H1 (cell line): ENCODE measurements around the gene DOCK1. TPM values are rescaled to one million over a fixed set of nuclear protein-coding genes. Genes with fewer than 3 reads are reported as not detected.

ENCODE experiments used
- CTCF ChIA-PET: fragments of 300-600 bp; sonication (Branson Sonifier 250); formaldehyde crosslinking; loops from one replicate; lab custom pipeline; 2021; ENCODE audit not compliant: partially characterized antibody; lab: Charles Lee
- POLR2A ChIA-PET: fragments of 300-600 bp; sonication (Branson Sonifier 250); formaldehyde crosslinking; loops from one replicate; lab custom pipeline; 2021; ENCODE audit warnings: inconsistent platforms; ENCODE audit not compliant: partially characterized antibody; lab: Charles Lee
- DNase-seq, 2 experiments: peaks; one replicate each; pipeline versions ENCODE4 v3.0.0 to v3.0.0-alpha.2; 2010 to 2022; ENCODE audit warnings: low spot score in 2 of 2, low read depth in 1 of 2, mixed read lengths in 1 of 2
- FAIRE-seq: peaks from 2 replicates; lab custom pipeline; 2011; peaks lifted over from hg19 to GRCh38; lab: Jason Lieb, UNC
- H2AFZ ChIP-seq: 2 replicates; pipeline ENCODE4 v1.8.1; 2012; ENCODE audit warnings: low read length, inconsistent platforms
- H2AK5ac ChIP-seq: 2 replicates; pipeline ENCODE4 v1.6.1; 2013; ENCODE audit warnings: low read depth, low read length
- H2BK120ac ChIP-seq: replicated peaks from 2 replicates; pipeline ENCODE3; 2013; ENCODE audit warnings: low read depth, low read length, inconsistent platforms
- H2BK12ac ChIP-seq: 2 replicates; pipeline ENCODE4 v1.6.1; 2013; ENCODE audit warnings: low read depth, low read length
- H2BK15ac ChIP-seq: 2 replicates; pipeline ENCODE4 v1.6.1; 2013; ENCODE audit warnings: low read length
- H2BK20ac ChIP-seq: 2 replicates; pipeline ENCODE4 v1.6.1; 2013; ENCODE audit warnings: low read length
- H2BK5ac ChIP-seq: 2 replicates; pipeline ENCODE4 v1.6.1; 2013; ENCODE audit warnings: low read depth, low read length
- H3K14ac ChIP-seq: 2 replicates; pipeline ENCODE4 v1.6.1; 2013; ENCODE audit warnings: inconsistent platforms; ENCODE audit not compliant: insufficient read length
- H3K18ac ChIP-seq: 2 replicates; pipeline ENCODE4 v1.6.1; 2013; ENCODE audit warnings: low read length; ENCODE audit errors: extremely low read depth
- H3K23ac ChIP-seq: 2 replicates; pipeline ENCODE4 v1.6.1; 2013; ENCODE audit warnings: inconsistent platforms; ENCODE audit not compliant: insufficient read length
- H3K23me2 ChIP-seq: 2 replicates; pipeline ENCODE4 v1.6.1; 2013; ENCODE audit warnings: low read depth, low read length
- H3K27ac ChIP-seq: 2 replicates; pipeline ENCODE4 v1.6.1; 2011; ENCODE audit warnings: low read depth, low read length, inconsistent platforms
- H3K27me3 ChIP-seq, 4 experiments: replicated peaks in 1 of 4; 1 replicate in 1 of 4; 2 replicates in 3 of 4; pipeline versions ENCODE4 v1.6.1 to v1.8.1; 2011 to 2013; ENCODE audit warnings: low read length in 3 of 4, mild to moderate bottlenecking in 3 of 4, inconsistent platforms in 2 of 4, mixed read lengths in 2 of 4, moderate library complexity in 1 of 4; ENCODE audit not compliant: control insufficient read depth in 3 of 4, insufficient read depth in 3 of 4; ENCODE audit errors: extremely low read depth in 1 of 4
- H3K36me3 ChIP-seq, 4 experiments: 2 replicates each; pipeline versions ENCODE4 v1.6.1 to v1.8.1; 2011 to 2013; ENCODE audit warnings: mild to moderate bottlenecking in 4 of 4, low read length in 3 of 4, moderate library complexity in 2 of 4, control low read depth in 1 of 4, inconsistent platforms in 1 of 4; ENCODE audit not compliant: insufficient read depth in 4 of 4, control insufficient read depth in 2 of 4
- H3K4ac ChIP-seq: replicated peaks from 2 replicates; pipeline ENCODE3; 2013; ENCODE audit warnings: low read length, low read depth, mixed read lengths, inconsistent platforms; ENCODE audit not compliant: insufficient read length
- H3K4me1 ChIP-seq, 4 experiments: replicated peaks in 1 of 4; 1 replicate in 1 of 4; 2 replicates in 3 of 4; pipeline versions ENCODE4 v1.6.1 to v1.8.1; 2011 to 2013; ENCODE audit warnings: low read length in 3 of 4, inconsistent platforms in 2 of 4, mixed read lengths in 1 of 4; ENCODE audit not compliant: insufficient read depth in 4 of 4, control insufficient read depth in 3 of 4
- H3K4me2 ChIP-seq, 2 experiments: 2 replicates each; pipeline versions ENCODE4 v1.6.1 to v1.8.1; 2011 to 2013; ENCODE audit warnings: low read depth in 2 of 2, low read length in 2 of 2, control low read depth in 1 of 2, inconsistent platforms in 1 of 2, mild to moderate bottlenecking in 1 of 2; ENCODE audit not compliant: insufficient read depth in 1 of 2
- H3K4me3 ChIP-seq, 4 experiments: fragments of 200-600, 300-600 bp in 1 of 4; sonication (generic), shearing (Covaris generic), sonication (Bioruptor Twin) in 1 of 4; 2 replicates each; pipeline versions ENCODE4 v1.5.1 to v1.8.1; 2011 to 2016; ENCODE audit warnings: low read length in 4 of 4, low read depth in 3 of 4, control low read depth in 2 of 4, inconsistent platforms in 2 of 4, mild to moderate bottlenecking in 2 of 4, mixed read lengths in 1 of 4, moderate library complexity in 1 of 4; ENCODE audit not compliant: insufficient read depth in 2 of 4; ENCODE audit errors: extremely low read depth in 1 of 4
- H3K56ac ChIP-seq: replicated peaks from 2 replicates; pipeline ENCODE3; 2013; ENCODE audit warnings: low read depth, mild to moderate bottlenecking, mixed read lengths, low read length, inconsistent platforms; ENCODE audit not compliant: insufficient read length
- H3K79me1 ChIP-seq: 2 replicates; pipeline ENCODE4 v1.6.1; 2013; ENCODE audit warnings: low read depth, low read length, control low read depth
- H3K79me2 ChIP-seq, 2 experiments: 2 replicates each; pipeline versions ENCODE4 v1.6.1 to v1.8.1; 2012 to 2013; ENCODE audit warnings: low read length in 2 of 2, mild to moderate bottlenecking in 2 of 2, inconsistent platforms in 1 of 2; ENCODE audit not compliant: insufficient read depth in 2 of 2, control insufficient read depth in 1 of 2
- H3K9ac ChIP-seq, 4 experiments: replicated peaks in 1 of 4; 1 replicate in 1 of 4; 2 replicates in 3 of 4; pipeline versions ENCODE4 v1.6.1 to v1.8.1; 2011 to 2013; ENCODE audit warnings: low read depth in 3 of 4, low read length in 3 of 4, control low read depth in 2 of 4, mild to moderate bottlenecking in 2 of 4, moderate library complexity in 2 of 4, inconsistent platforms in 1 of 4; ENCODE audit errors: extremely low read depth in 1 of 4
- H3K9me3 ChIP-seq, 2 experiments: 2 replicates each; pipeline versions ENCODE4 v1.6.1 to v1.8.1; 2012 to 2013; ENCODE audit warnings: mild to moderate bottlenecking in 2 of 2, moderate library complexity in 2 of 2, control low read depth in 1 of 2, inconsistent platforms in 1 of 2, low read depth in 1 of 2, low read length in 1 of 2, mixed read lengths in 1 of 2; ENCODE audit not compliant: insufficient read depth in 2 of 2
- H4K20me1 ChIP-seq, 2 experiments: replicated peaks in 1 of 2; 2 replicates each; pipeline versions ENCODE3 to v1.8.1; 2011 to 2013; ENCODE audit warnings: inconsistent platforms in 2 of 2, low read length in 2 of 2, mild to moderate bottlenecking in 1 of 2; ENCODE audit not compliant: insufficient read depth in 2 of 2, control insufficient read depth in 1 of 2
- H4K5ac ChIP-seq: 2 replicates; pipeline ENCODE4 v1.6.1; 2013; ENCODE audit warnings: low read length, low read depth, mixed read lengths, inconsistent platforms; ENCODE audit not compliant: insufficient read length
- H4K8ac ChIP-seq: 2 replicates; pipeline ENCODE4 v1.8.0; 2013; ENCODE audit warnings: mild to moderate bottlenecking, moderate library complexity, low read length, inconsistent platforms; ENCODE audit not compliant: insufficient read depth; ENCODE audit errors: extremely low read depth
- H4K91ac ChIP-seq: replicated peaks from 2 replicates; pipeline ENCODE3; 2013; ENCODE audit warnings: low read length, mixed read lengths, inconsistent platforms; ENCODE audit not compliant: insufficient read length
- BCL11A ChIP-seq, 2 experiments: IDR thresholded peaks; one replicate each; pipeline ENCODE4 v1.6.1; 2011; ENCODE audit warnings: low read depth in 2 of 2, low read length in 2 of 2, mild to moderate bottlenecking in 2 of 2
- BRCA1 ChIP-seq: IDR thresholded peaks from 2 replicates; pipeline ENCODE4 v1.6.1; 2012; ENCODE audit warnings: low read depth, low read length, improper control_type of control experiment
- CBX8 ChIP-seq: fragments of 300-800, 300-1000 bp; sonication (generic); IDR thresholded peaks from 2 replicates; pipeline ENCODE4 v1.7.1; 2016; ENCODE audit warnings: low read depth, low read length, borderline replicate concordance
- CEBPB ChIP-seq: IDR thresholded peaks from 2 replicates; pipeline ENCODE4 v1.6.1; 2012; ENCODE audit warnings: low read depth, low read length
- CTBP2 ChIP-seq: IDR thresholded peaks from 2 replicates; pipeline ENCODE4 v1.7.0; 2011; ENCODE audit warnings: borderline replicate concordance, mild to moderate bottlenecking, moderate library complexity, mixed read lengths, low read length; ENCODE audit not compliant: insufficient read depth, insufficient read length
- CTCF ChIP-seq, 3 experiments: IDR thresholded peaks; 1 replicate in 2 of 3; 2 replicates in 1 of 3; pipeline versions ENCODE4 v1.5.1 to v1.6.1; 2011; ENCODE audit warnings: low read length in 3 of 3, mild to moderate bottlenecking in 3 of 3, inconsistent platforms in 2 of 3, low read depth in 1 of 3, moderate library complexity in 1 of 3; ENCODE audit not compliant: insufficient read depth in 1 of 3; ENCODE audit errors: control extremely low read depth in 1 of 3
- FOSL1 ChIP-seq: IDR thresholded peaks from 2 replicates; pipeline ENCODE4 v1.6.1; 2011; ENCODE audit warnings: mild to moderate bottlenecking, low read depth, low read length, moderate library complexity; ENCODE audit not compliant: insufficient read depth
- MAX ChIP-seq: IDR thresholded peaks from 2 replicates; pipeline ENCODE4 v1.6.1; 2012; ENCODE audit warnings: inconsistent platforms
- NRF1 ChIP-seq: IDR thresholded peaks from 2 replicates; pipeline ENCODE4 v1.6.1; 2011; ENCODE audit warnings: mild to moderate bottlenecking, low read depth, low read length, improper control_type of control experiment
- SP1 ChIP-seq: IDR thresholded peaks from 2 replicates; pipeline ENCODE4 v1.6.1; 2011; ENCODE audit warnings: low read depth, low read length
- SUZ12 ChIP-seq: fragments of 200-600 bp; sonication (generic); IDR thresholded peaks from 2 replicates; pipeline ENCODE4 v1.6.1; 2012; ENCODE audit warnings: mild to moderate bottlenecking, inconsistent platforms, low read length, moderate library complexity, mixed read lengths
- TBP ChIP-seq: IDR thresholded peaks from 2 replicates; pipeline ENCODE4 v1.6.1; 2011; ENCODE audit warnings: low read depth, low read length, improper control_type of control experiment
- WGBS, 2 experiments: shearing (Covaris generic) in 1 of 2; methylation state at CpG; one replicate each; pipeline versions ENCODE4 v1.1.6 to v1.1.7; 2013 to 2015; ENCODE audit warnings: low lambda C conversion rate in 2 of 2, mixed read lengths in 2 of 2, inconsistent platforms in 1 of 2, low coverage in 1 of 2, missing lambda C conversion rate in 1 of 2; ENCODE audit not compliant: insufficient replicate concordance in 2 of 2, insufficient coverage in 1 of 2, insufficient read length in 1 of 2; ENCODE audit errors: extremely low coverage in 1 of 2, missing lambda C conversion rate in 1 of 2; 5-methylcytosine and 5-hydroxymethylcytosine counted together
- polyA plus RNA-seq, 7 experiments: library from polyadenylated mRNA; depleted of rRNA in 3 of 7; stranded (reverse) in 5 of 7; unstranded in 2 of 7; fragments of >200 nt in 5 of 7; fragments of 200-250 nt in 2 of 7; gene quantifications; 1 replicate in 5 of 7; 2 replicates in 1 of 7; 4 replicates in 1 of 7; pipeline versions ENCODE4 v1.2.1 to v1.2.3, GENCODE V29; 2011 to 2013; ENCODE audit warnings: missing spikeins in 2 of 7, mixed read lengths in 2 of 7
- total RNA-seq: library from RNA; stranded (reverse); fragmentation: NEBNext Ultra II Directional; extraction: Animal tissue kit (Norgen Biotek cat#: 25700); gene quantifications from 2 replicates; pipeline ENCODE4 v1.2.1, GENCODE V29; 2021

The DOCK1 gene
- total and polyA plus RNA-seq, 2 of the 8 experiments (the other 6 are each of a cell fraction or from before 2014, with no cell fraction given) = 11.6 to 53.0 TPM

GRCh38 chr10:127081851-127082345, 176.7 kb downstream of the DOCK1 start:
- Histone ChIP-seq H3K4me2 (no peak overlapping the region), H3K79me1 (no peaks in the 10 kb centered on the region), H3K4me1 (no peaks in the 10 kb centered on the region), H4K20me1 (no peaks in the 10 kb centered on the region), H3K9me3 (no peaks in the 10 kb centered on the region), H3K4me3 (no peak overlapping the region), H4K8ac (no peak overlapping the region), H2BK15ac (no peak overlapping the region), H3K4ac (no peak overlapping the region), H3K79me2 (no peaks in the 10 kb centered on the region), H2BK5ac (no peak overlapping the region), H2AK5ac (no peak overlapping the region), H3K18ac (no peak overlapping the region), H3K23ac (no peak overlapping the region), H4K91ac (no peak overlapping the region), H3K36me3 (no peaks in the 10 kb centered on the region; a peak in 3 of 8 replicates), H2BK20ac (no peak overlapping the region), H3K27me3 (no peaks in the 10 kb centered on the region), H2BK12ac (no peak overlapping the region), H3K14ac (no peak overlapping the region), H4K5ac (no peak overlapping the region), H3K9ac (no peak overlapping the region), H2BK120ac (no peak overlapping the region), H3K56ac (no peak overlapping the region), H3K27ac (no peak overlapping the region), H3K23me2 (no peaks in the 10 kb centered on the region), H2AFZ (no peak overlapping the region)
- DNase-seq = no peak
- CTCF ChIA-PET = no interaction called here
- 90% methylated on average over 10 of the region's 10 CpGs; no CpG with 5 or more reads in 1 of the 2 experiments for WGBS, 2 experiments
- no peak for FAIRE-seq
- POLR2A ChIA-PET = no interaction called here
- TF ChIP-seq CEBPB (no peak), TBP (no peak), BCL11A (IDR thresholded peaks at IDR 0.05; ENCODE audit: low read depth in 2 of 2, low read length in 2 of 2) (no peak), MAX (no peak), BRCA1 (no peak), SP1 (no peak), CTBP2 (no peak), CTCF (IDR thresholded peaks at IDR 0.05; ENCODE audit: control extremely low read depth in 1 of 3, insufficient read depth in 1 of 3, low read depth in 1 of 3, low read length in 3 of 3) (no peak), SUZ12 (no peak), FOSL1 (no peak), CBX8 (no peak), NRF1 (no peak)
